IPS-15b (cell line): ENCODE data around the gene SLC30A10.

Experiments
- H3K27me3 ChIP-seq: one replicate; pipeline ENCODE4 v1.6.1; 2013; ENCODE audit warnings: low read length; ENCODE audit not compliant: control insufficient read depth, insufficient read depth
- H3K36me3 ChIP-seq: one replicate; pipeline ENCODE4 v1.6.1; 2013; ENCODE audit warnings: low read length; ENCODE audit not compliant: control insufficient read depth, insufficient read depth
- H3K4me1 ChIP-seq: one replicate; pipeline ENCODE4 v1.6.1; 2013; ENCODE audit warnings: mild to moderate bottlenecking, low read length; ENCODE audit not compliant: control insufficient read depth, insufficient read depth
- H3K4me3 ChIP-seq: one replicate; pipeline ENCODE4 v1.5.1; 2013; ENCODE audit warnings: low read depth, low read length
- H3K9ac ChIP-seq: one replicate; pipeline ENCODE4 v1.6.1; 2013; ENCODE audit warnings: low read depth, mild to moderate bottlenecking, low read length
- H3K9me3 ChIP-seq: one replicate; pipeline ENCODE4 v1.6.1; 2013; ENCODE audit warnings: mild to moderate bottlenecking, low read length; ENCODE audit not compliant: control insufficient read depth, insufficient read depth

SLC30A10 gene

GRCh38 chr1:219927956-219928790 is at the start of gene SLC30A10:
Gene SLC30A10 (minus strand): TSS chr1:219928557. CDS start chr1:219928440, 117 bp downstream.
- no peak within 1 kb of the TSS for H3K9ac ChIP-seq
- H3K36me3 ChIP-seq = no peaks in the 10 kb centered on the region
- H3K4me1 ChIP-seq = no peaks in the 10 kb centered on the region
- H3K9me3 ChIP-seq = no peaks in the 10 kb centered on the region
- H3K4me3 ChIP-seq = peak within 1 kb of the TSS; percentile 69
- H3K27me3 ChIP-seq = peaks cover 39% of the 10 kb centered on the region

- no peak overlapping the region for H3K9ac ChIP-seq
- no peak overlapping the region for H3K4me3 ChIP-seq
- no peaks in the 10 kb centered on the region for H3K4me1 ChIP-seq
- no peaks in the 10 kb centered on the region for H3K9me3 ChIP-seq
- H3K27me3 ChIP-seq = no peaks in the 10 kb centered on the region
- peaks cover 3% of the 10 kb centered on the region for H3K36me3 ChIP-seq
These were observed 44.9 kb upstream of the SLC30A10 start for GRCh38 chr1:219973213-219973612.

GRCh38 chr1:219967361-219967760 is 39.0 kb upstream of the SLC30A10 start:
- peaks cover 6% of the 10 kb centered on the region for H3K36me3 ChIP-seq
- no peaks in the 10 kb centered on the region for H3K27me3 ChIP-seq
- H3K4me3 ChIP-seq = no peak overlapping the region
- H3K9ac ChIP-seq = no peak overlapping the region
- no peaks in the 10 kb centered on the region for H3K4me1 ChIP-seq
- no peaks in the 10 kb centered on the region for H3K9me3 ChIP-seq

- no peaks in the 10 kb centered on the region for H3K9me3 ChIP-seq
- no peak overlapping the region for H3K9ac ChIP-seq
- H3K27me3 ChIP-seq = no peaks in the 10 kb centered on the region
- no peaks in the 10 kb centered on the region for H3K4me1 ChIP-seq
- H3K4me3 ChIP-seq = no peak overlapping the region
- H3K36me3 ChIP-seq = peaks cover 6% of the 10 kb centered on the region
These were observed 37.7 kb upstream of the SLC30A10 start for GRCh38 chr1:219966071-219966349.

GRCh38 chr1:219965285-219966070 is 37.1 kb upstream of the SLC30A10 start:
- Histone ChIP-seq H3K4me3 (no peak overlapping the region), H3K36me3 (peaks cover 6% of the 10 kb centered on the region), H3K27me3 (no peaks in the 10 kb centered on the region), H3K9ac (no peak overlapping the region), H3K4me1 (no peaks in the 10 kb centered on the region), H3K9me3 (no peaks in the 10 kb centered on the region)

GRCh38 chr1:219963432-219963831 is 35.1 kb upstream of the SLC30A10 start:
- H3K4me1 ChIP-seq = no peaks in the 10 kb centered on the region
- no peaks in the 10 kb centered on the region for H3K27me3 ChIP-seq
- H3K4me3 ChIP-seq = no peak overlapping the region
- H3K36me3 ChIP-seq = peaks cover 6% of the 10 kb centered on the region
- no peaks in the 10 kb centered on the region for H3K9me3 ChIP-seq
- H3K9ac ChIP-seq = no peak overlapping the region

- H3K36me3 ChIP-seq = no peaks in the 10 kb centered on the region
- H3K27me3 ChIP-seq = no peaks in the 10 kb centered on the region
- H3K9me3 ChIP-seq = no peaks in the 10 kb centered on the region
- H3K4me1 ChIP-seq = no peaks in the 10 kb centered on the region
- H3K9ac ChIP-seq = no peak overlapping the region
- no peak overlapping the region for H3K4me3 ChIP-seq
These were observed 33.3 kb upstream of the SLC30A10 start for GRCh38 chr1:219961684-219962083.

GRCh38 chr1:219959540-219960203 is 31.3 kb upstream of the SLC30A10 start:
- Histone ChIP-seq H3K27me3 (no peaks in the 10 kb centered on the region), H3K9me3 (no peaks in the 10 kb centered on the region), H3K4me3 (no peak overlapping the region), H3K9ac (no peak overlapping the region), H3K36me3 (no peaks in the 10 kb centered on the region), H3K4me1 (no peaks in the 10 kb centered on the region)

- H3K9me3 ChIP-seq = no peaks in the 10 kb centered on the region
- no peak overlapping the region for H3K4me3 ChIP-seq
- no peaks in the 10 kb centered on the region for H3K36me3 ChIP-seq
- no peaks in the 10 kb centered on the region for H3K4me1 ChIP-seq
- H3K27me3 ChIP-seq = no peaks in the 10 kb centered on the region
- H3K9ac ChIP-seq = no peak overlapping the region
These were observed 30.6 kb upstream of the SLC30A10 start for GRCh38 chr1:219958875-219959417.

GRCh38 chr1:219954736-219955421 is 26.5 kb upstream of the SLC30A10 start:
- Histone ChIP-seq H3K9ac (no peak overlapping the region), H3K27me3 (no peaks in the 10 kb centered on the region), H3K4me3 (no peak overlapping the region), H3K36me3 (no peaks in the 10 kb centered on the region), H3K4me1 (no peaks in the 10 kb centered on the region), H3K9me3 (no peaks in the 10 kb centered on the region)

- H3K4me3 ChIP-seq = no peak overlapping the region
- H3K27me3 ChIP-seq = no peaks in the 10 kb centered on the region
- H3K9me3 ChIP-seq = no peaks in the 10 kb centered on the region
- H3K4me1 ChIP-seq = no peaks in the 10 kb centered on the region
- no peaks in the 10 kb centered on the region for H3K36me3 ChIP-seq
- no peak overlapping the region for H3K9ac ChIP-seq
These were observed 25.7 kb upstream of the SLC30A10 start for GRCh38 chr1:219954052-219954451.
